NT2/D1 (cell line): ENCODE measurements around the gene EXOSC6.
"Not testable (repeated sequence)": the region's sequence is repeated elsewhere in the genome, so short reads cannot be mapped to it uniquely, and the experiment has no call there.

ENCODE experiments used
- SUZ12 ChIP-seq: IDR thresholded peaks from 2 replicates; pipeline ENCODE4 v1.6.1; 2011; ENCODE audit not compliant: insufficient read length, insufficient read depth; ENCODE audit errors: extremely low read depth
- ZNF274 ChIP-seq: IDR thresholded peaks from 2 replicates; pipeline ENCODE4 v1.6.1; 2011; ENCODE audit warnings: mild to moderate bottlenecking, low read depth, low read length

GRCh38 chr16:70259903-70260302 is 8.2 kb upstream of the EXOSC6 start:
- TF ChIP-seq ZNF274, SUZ12: not testable (repeated sequence)
